Stimulated activated CD4-positive, alpha-beta T cell treated with anti-CD3 and anti-CD28 coated beads, Interleukin-1b, Interleukin-23, amount 100 ng/mL, for 48 hours (primary cell): ENCODE measurements around the gene EMID1.

Source experiments
- DNase-seq: peaks from one replicate; pipeline ENCODE4 v3.0.0-alpha.2; 2020

EMID1 gene

GRCh38 chr22:29195118-29195963 is 10.4 kb upstream of the EMID1 start:
- DNase-seq = no peak

GRCh38 chr22:29195964-29196666 is 9.6 kb upstream of the EMID1 start:
- no peak for DNase-seq

- no peak for DNase-seq
Measured at GRCh38 chr22:29197096-29197495, 8.6 kb upstream of the EMID1 start.

GRCh38 chr22:29198240-29198639 is 7.5 kb upstream of the EMID1 start:
- DNase-seq = no peak

- no peak for DNase-seq
Measured at GRCh38 chr22:29199702-29200400, 5.8 kb upstream of the EMID1 start.

- no peak for DNase-seq
Measured at GRCh38 chr22:29200901-29201300, 4.8 kb upstream of the EMID1 start.

- no peak for DNase-seq
Measured at GRCh38 chr22:29201782-29202181, 3.9 kb upstream of the EMID1 start.

- DNase-seq = peak; percentile 63
Measured at GRCh38 chr22:29202212-29203192, 3.2 kb upstream of the EMID1 start.

- no peak for DNase-seq
Measured at GRCh38 chr22:29203488-29204454, 1.9 kb upstream of the EMID1 start.

GRCh38 chr22:29204455-29205183 is 1.1 kb upstream of the EMID1 start:
- DNase-seq = no peak

GRCh38 chr22:29205252-29205593 is 473 bp upstream of the EMID1 start:
- DNase-seq = no peak

- DNase-seq = no peak
Measured at GRCh38 chr22:29206372-29207242, 911 bp downstream of the EMID1 start.

- DNase-seq = no peak
Measured at GRCh38 chr22:29207243-29207550, 1.5 kb downstream of the EMID1 start.

GRCh38 chr22:29207562-29208501 is 2.1 kb downstream of the EMID1 start:
- DNase-seq = no peak

GRCh38 chr22:29208502-29208862 is 2.8 kb downstream of the EMID1 start:
- DNase-seq = no peak

- DNase-seq = no peak
Measured at GRCh38 chr22:29208879-29209623, 3.4 kb downstream of the EMID1 start.

- no peak for DNase-seq
Measured at GRCh38 chr22:29209624-29209929, 3.9 kb downstream of the EMID1 start.

GRCh38 chr22:29211066-29211465 is 5.4 kb downstream of the EMID1 start:
- no peak for DNase-seq
